SU-DHL-6 (cell line): Measurements from ENCODE around the gene CLSTN2.

ENCODE experiments used
- H2AFZ ChIP-seq: fragments of 200-600 bp; sonication (generic); 2 replicates; pipeline ENCODE4 v1.6.1; 2014; ENCODE audit warnings: low read depth, mild to moderate bottlenecking, moderate library complexity, mixed read lengths, antibody characterized with exemption, low read length; ENCODE audit not compliant: severe bottlenecking
- H3F3A ChIP-seq: fragments of 200-600 bp; shearing (Covaris generic); 2 replicates; pipeline ENCODE4 v1.6.0; 2016; ENCODE audit warnings: antibody characterized with exemption, mild to moderate bottlenecking; ENCODE audit not compliant: insufficient read depth
- H3K27ac ChIP-seq: fragments of 200-600 bp; sonication (generic); 2 replicates; pipeline ENCODE4 v1.5.1; 2016; ENCODE audit warnings: low read depth, mild to moderate bottlenecking, low read length, moderate library complexity, mixed read lengths
- H3K27me3 ChIP-seq: fragments of 200-600 bp; sonication (generic), shearing (Covaris generic); 2 replicates; pipeline ENCODE4 v1.6.0; 2014; ENCODE audit warnings: mild to moderate bottlenecking, low read length
- H3K36me3 ChIP-seq: fragments of 200-600 bp; sonication (generic); 2 replicates; pipeline ENCODE4 v1.6.1; 2014; ENCODE audit warnings: mild to moderate bottlenecking, low read length, mixed read lengths
- H3K4me2 ChIP-seq: fragments of 300-600, 200-600 bp; shearing (Covaris generic), sonication (generic); 2 replicates; pipeline ENCODE4 v1.6.0; 2014; ENCODE audit warnings: low read length, low read depth, mild to moderate bottlenecking; ENCODE audit not compliant: poor library complexity, severe bottlenecking
- H3K4me3 ChIP-seq: fragments of 200-600 bp; sonication (generic); 2 replicates; pipeline ENCODE4 v1.5.1; 2014; ENCODE audit warnings: antibody characterized with exemption, low read length, mild to moderate bottlenecking, mixed read lengths; ENCODE audit not compliant: insufficient read depth, poor library complexity, severe bottlenecking
- H3K79me2 ChIP-seq: fragments of 200-600 bp; sonication (generic); 2 replicates; pipeline ENCODE4 v1.6.1; 2014; ENCODE audit warnings: mild to moderate bottlenecking, low read length, moderate library complexity; ENCODE audit not compliant: insufficient read depth
- H3K9ac ChIP-seq: fragments of 200-600 bp; sonication (generic); 2 replicates; pipeline ENCODE4 v1.7.0; 2014; ENCODE audit warnings: mild to moderate bottlenecking, low read length
- H3K9me2 ChIP-seq: fragments of 200-600 bp; sonication (generic); replicated peaks from 2 replicates; pipeline ENCODE4 v1.6.1; 2014; ENCODE audit warnings: low read length; ENCODE audit not compliant: insufficient read depth
- H3K9me3 ChIP-seq: fragments of 200-600 bp; sonication (generic); 2 replicates; pipeline ENCODE4 v1.6.1; 2014; ENCODE audit warnings: low read length, mixed read lengths; ENCODE audit not compliant: insufficient read depth
- H4K20me1 ChIP-seq: fragments of 200-600 bp; sonication (generic); 2 replicates; pipeline ENCODE4 v1.6.1; 2014; ENCODE audit warnings: low read depth, mild to moderate bottlenecking, antibody characterized with exemption, low read length, moderate library complexity, mixed read lengths
- CTCF ChIP-seq: fragments of 200-600 bp; sonication (generic); IDR thresholded peaks from one replicate; pipeline ENCODE4 v1.5.1; 2017; ENCODE audit warnings: antibody characterized with exemption, mild to moderate bottlenecking, low read length, moderate library complexity; ENCODE audit not compliant: insufficient read depth, poor library complexity, severe bottlenecking
- EZH2phosphoT487 ChIP-seq: fragments of 200-600 bp; sonication (generic), shearing (Covaris generic); conservative IDR thresholded peaks from 2 replicates; pipeline ENCODE4 v1.6.1; 2018; ENCODE audit warnings: mild to moderate bottlenecking, antibody characterized with exemption, low read length, moderate library complexity, mixed read lengths

Gene CLSTN2

GRCh38 chr3:140376136-140376889, 441.3 kb downstream of the CLSTN2 start:
- Histone ChIP-seq H3K4me3 (no peak overlapping the region), H3K79me2 (no peaks in the 10 kb centered on the region), H3K9me2 (no peaks in the 10 kb centered on the region), H3K36me3 (no peaks in the 10 kb centered on the region), H3K9ac (no peak overlapping the region), H3K27ac (no peak overlapping the region), H3K4me2 (no peak overlapping the region), H2AFZ (no peak overlapping the region), H3K27me3 (no peaks in the 10 kb centered on the region), H4K20me1 (no peaks in the 10 kb centered on the region), H3K9me3 (no peaks in the 10 kb centered on the region), H3F3A (no peaks in the 10 kb centered on the region)
- TF ChIP-seq EZH2phosphoT487 (no peak), CTCF (no peak)

GRCh38 chr3:140377644-140378043, 442.7 kb downstream of the CLSTN2 start:
- Histone ChIP-seq H2AFZ (no peak overlapping the region), H3K4me3 (no peak overlapping the region)

GRCh38 chr3:140378571-140379340, 443.8 kb downstream of the CLSTN2 start:
- Histone ChIP-seq H2AFZ (no peak overlapping the region), H3F3A (no peaks in the 10 kb centered on the region), H3K27ac (no peak overlapping the region), H3K27me3 (no peaks in the 10 kb centered on the region), H3K4me2 (no peak overlapping the region), H3K4me3 (no peak overlapping the region), H3K9me3 (no peaks in the 10 kb centered on the region), H3K9ac (no peak overlapping the region), H3K79me2 (no peaks in the 10 kb centered on the region), H4K20me1 (no peaks in the 10 kb centered on the region), H3K9me2 (no peaks in the 10 kb centered on the region), H3K36me3 (no peaks in the 10 kb centered on the region)
- TF ChIP-seq EZH2phosphoT487 (no peak), CTCF (no peak)

More at GRCh38 chr3:140377644-140378043, 442.7 kb downstream of the CLSTN2 start:
- Histone ChIP-seq H3K9me2 (no peaks in the 10 kb centered on the region), H3K79me2 (no peaks in the 10 kb centered on the region), H3K9ac (no peak overlapping the region), H3K4me2 (no peak overlapping the region), H3K9me3 (no peaks in the 10 kb centered on the region), H3K36me3 (no peaks in the 10 kb centered on the region), H3K27ac (no peak overlapping the region), H3K27me3 (no peaks in the 10 kb centered on the region), H3F3A (no peaks in the 10 kb centered on the region), H4K20me1 (no peaks in the 10 kb centered on the region)
- no peak for TF ChIP-seq CTCF
- TF ChIP-seq EZH2phosphoT487, result no peak
